Measurements from ENCODE around the gene PDAP1. TPM values are rescaled to one million over a fixed set of nuclear protein-coding genes. Genes with fewer than 3 reads are reported as not detected.

PDAP1 gene
- total and polyA plus RNA-seq, 4 donors: 11.6 to 83.6 (median 31.5) TPM

DNA sequence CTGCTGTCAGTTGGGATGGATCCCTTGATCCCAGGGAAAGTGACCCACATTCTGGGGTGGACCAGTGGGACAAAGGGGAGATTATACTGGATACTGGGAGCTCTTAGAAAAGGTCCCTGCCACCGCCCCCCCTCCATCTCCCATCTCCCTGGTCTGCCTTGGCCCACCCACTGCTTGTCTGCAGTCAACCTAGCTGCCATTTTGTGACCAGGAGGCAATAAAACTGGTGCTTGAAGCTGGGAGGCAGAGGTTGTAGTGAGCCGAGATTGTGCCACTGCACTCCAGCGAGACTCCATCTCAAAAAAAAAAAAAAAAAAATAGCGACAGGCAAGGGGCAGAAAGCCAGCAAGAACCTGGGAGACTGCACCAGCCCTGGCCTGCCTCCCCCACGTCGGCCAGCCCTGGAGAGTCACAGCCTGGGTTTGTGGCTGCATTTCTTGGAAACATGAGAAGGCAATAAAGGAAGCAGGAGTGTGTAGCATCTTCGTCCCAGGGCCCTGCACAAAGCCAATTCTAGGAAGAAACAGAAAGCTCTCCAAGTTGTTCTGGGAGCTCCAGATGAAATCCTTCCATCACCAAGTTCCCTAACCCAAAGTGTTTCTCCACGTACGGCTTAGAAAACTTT, 38.5 kb downstream of the PDAP1 start:
- Histone ChIP-seq H3K9ac (ENCODE audit: low read depth in 1 of 2, low read length in 2 of 2) (no peak overlapping the region), H3K9me3 (ENCODE audit: control insufficient read depth in 4 of 4, low read length in 3 of 4) (no peaks in the 10 kb centered on the region), H3K27ac (ENCODE audit: low read depth in 1 of 2, low read length in 2 of 2) (no peak overlapping the region), H3K4me3 (ENCODE audit: low read depth in 1 of 3, low read length in 3 of 3) (no peak overlapping the region), H3K36me3 (ENCODE audit: control insufficient read depth in 4 of 4, insufficient read depth in 3 of 4, low read depth in 1 of 4, low read length in 3 of 4) (peaks cover 4 to 18% (median 7%) of the 10 kb centered on the region in 4 donors), H3K4me1 (ENCODE audit: control insufficient read depth in 4 of 4, insufficient read depth in 4 of 4, low read length in 3 of 4) (peaks cover 3 to 19% (median 13%) of the 10 kb centered on the region in 4 donors), H3K27me3 (ENCODE audit: control insufficient read depth in 4 of 4, insufficient read depth in 4 of 4, low read length in 3 of 4) (no peaks in the 10 kb centered on the region)
- no peak for DNase-seq (ENCODE audit: low spot score)
- 80% methylated on average over 9 of the region's 9 CpGs for WGBS
- TF ChIP-seq YY1 (IDR thresholded peaks at IDR 0.05) (no peak), HNF4A (conservative IDR thresholded peaks at IDR 0.05) (no peak), CTCF (IDR thresholded peaks at IDR 0.05; ENCODE audit: low read depth, low read length, missing input control) (no peak), ZBTB33 (IDR thresholded peaks at IDR 0.05) (no peak), FOXA1 (IDR thresholded peaks at IDR 0.05) (no peak)
- TF ChIP-seq, protein P1, sequence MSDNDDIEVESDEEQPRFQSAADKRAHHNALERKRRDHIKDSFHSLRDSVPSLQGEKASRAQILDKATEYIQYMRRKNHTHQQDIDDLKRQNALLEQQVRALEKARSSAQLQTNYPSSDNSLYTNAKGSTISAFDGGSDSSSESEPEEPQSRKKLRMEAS (IDR thresholded peaks at IDR 0.05): no peak

DNA sequence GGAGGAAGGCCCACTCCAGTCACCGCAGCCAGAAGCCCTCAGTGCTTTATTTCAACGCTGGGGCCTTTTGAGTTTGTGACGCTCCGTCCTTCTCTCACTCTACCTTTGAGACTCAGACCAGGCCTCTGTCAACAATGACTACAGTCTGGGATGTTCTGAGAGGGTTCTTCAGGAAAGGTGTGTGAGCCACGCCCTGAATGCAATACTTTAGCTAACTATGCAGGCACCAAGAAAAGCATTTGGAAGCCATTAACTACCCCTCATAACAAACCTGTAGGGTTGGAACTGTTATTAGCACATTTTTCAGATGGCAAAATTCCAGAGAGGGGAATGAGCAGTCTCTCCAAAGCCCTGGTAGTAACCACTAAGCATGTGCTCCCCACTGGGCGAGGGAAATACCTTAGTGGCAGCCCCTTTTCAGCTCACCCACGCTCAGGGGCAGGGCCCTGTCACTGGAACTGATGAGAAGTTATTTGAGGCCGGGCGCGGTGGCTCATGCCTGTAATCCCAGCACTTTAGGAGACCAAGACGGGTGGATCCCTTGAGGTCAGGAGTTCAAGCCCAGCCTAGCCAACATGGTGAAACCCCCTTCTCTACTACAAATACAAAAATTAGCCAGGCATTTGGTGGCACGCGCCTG, 39.5 kb downstream of the PDAP1 start:
- WGBS: 95% methylated on average over 13 of the region's 13 CpGs
- TF ChIP-seq GABPA (IDR thresholded peaks at IDR 0.05 in 1 of 2, conservative IDR thresholded peaks at IDR 0.05 in 1 of 2): no peak
- TF ChIP-seq SP1 (IDR thresholded peaks at IDR 0.05): no peak
- no peak for TF ChIP-seq JUND (IDR thresholded peaks at IDR 0.05)
- TF ChIP-seq YY1 (IDR thresholded peaks at IDR 0.05): no peak
- TF ChIP-seq RAD21 (IDR thresholded peaks at IDR 0.05): no peak
- no peak for TF ChIP-seq TAF1 (conservative IDR thresholded peaks at IDR 0.05)
- TF ChIP-seq, protein P1 (IDR thresholded peaks at IDR 0.05): no peak
- no peak for TF ChIP-seq HNF4G (IDR thresholded peaks at IDR 0.05)
- no peak for TF ChIP-seq REST (IDR thresholded peaks at IDR 0.05)
- TF ChIP-seq ZBTB33 (IDR thresholded peaks at IDR 0.05): no peak
- TF ChIP-seq CTCF (IDR thresholded peaks at IDR 0.05; ENCODE audit: low read depth, low read length, missing input control): no peak
- no peak for TF ChIP-seq FOXA1 (IDR thresholded peaks at IDR 0.05)
- TF ChIP-seq, protein P2, sequence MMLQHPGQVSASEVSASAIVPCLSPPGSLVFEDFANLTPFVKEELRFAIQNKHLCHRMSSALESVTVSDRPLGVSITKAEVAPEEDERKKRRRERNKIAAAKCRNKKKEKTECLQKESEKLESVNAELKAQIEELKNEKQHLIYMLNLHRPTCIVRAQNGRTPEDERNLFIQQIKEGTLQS (IDR thresholded peaks at IDR 0.05): no peak
- TF ChIP-seq EGR1 (IDR thresholded peaks at IDR 0.05; ENCODE audit: low read depth in 2 of 2): no peak
- no peak for TF ChIP-seq RXRA (IDR thresholded peaks at IDR 0.05)
- TF ChIP-seq FOXA2 (IDR thresholded peaks at IDR 0.05): no peak
- no peak for TF ChIP-seq HNF4A (conservative IDR thresholded peaks at IDR 0.05)
- TF ChIP-seq NR2F2 (IDR thresholded peaks at IDR 0.05): no peak
- Histone ChIP-seq H3K4me3 (ENCODE audit: low read depth in 1 of 3, low read length in 3 of 3) (no peak overlapping the region), H3K9me3 (ENCODE audit: control insufficient read depth in 4 of 4, low read length in 3 of 4) (no peaks in the 10 kb centered on the region), H3K9ac (ENCODE audit: low read depth in 1 of 2, low read length in 2 of 2) (no peak overlapping the region), H3K36me3 (ENCODE audit: control insufficient read depth in 4 of 4, insufficient read depth in 3 of 4, low read depth in 1 of 4, low read length in 3 of 4) (peaks cover 7 to 25% (median 10%) of the 10 kb centered on the region in 4 donors), H3K27me3 (ENCODE audit: control insufficient read depth in 4 of 4, insufficient read depth in 4 of 4, low read length in 3 of 4) (no peaks in the 10 kb centered on the region), H3K4me1 (ENCODE audit: control insufficient read depth in 4 of 4, insufficient read depth in 4 of 4, low read length in 3 of 4) (peaks cover 2 to 14% (median 9%) of the 10 kb centered on the region in 4 donors), H3K27ac (ENCODE audit: low read depth in 1 of 2, low read length in 2 of 2) (no peak overlapping the region)
- DNase-seq (ENCODE audit: low spot score): no peak

Data from liver (tissue), 9 donors.